SIG-M5 treated with dmso at 0.1 percent for 504 hours (cell line): Measurements from ENCODE around the gene ATP13A1.
A peak's percentile ranks its signal among the peaks of the same experiment; 100 is the strongest.
"Not testable (repeated sequence)": the region's sequence is repeated elsewhere in the genome, so short reads cannot be mapped to it uniquely, and the experiment has no call there.

Experiments used
- DNase-seq: peaks from one replicate; lab custom pipeline; 2025; ENCODE audit not compliant: unreplicated experiment; lab: John Stamatoyannopoulos, UW

Gene ATP13A1

GRCh38 chr19:19663256-19664120 lies at the start of gene ATP13A1:
TSS of gene ATP13A1 (minus strand) at chr19:19663676. CDS start at chr19:19663666, 10 bp downstream.
- peak; percentile 95 for DNase-seq

- DNase-seq = no peak
Measured at GRCh38 chr19:19711934-19712828, 48.7 kb upstream of the ATP13A1 start.

GRCh38 chr19:19711306-19711933 lies 47.9 kb upstream of the ATP13A1 start:
- no peak for DNase-seq

- no peak for DNase-seq
Measured at GRCh38 chr19:19710506-19710905, 47.0 kb upstream of the ATP13A1 start.

GRCh38 chr19:19704836-19705235 lies 41.4 kb upstream of the ATP13A1 start:
- DNase-seq = no peak

GRCh38 chr19:19700493-19700892 lies 37.0 kb upstream of the ATP13A1 start:
- not testable (repeated sequence) for DNase-seq

GRCh38 chr19:19697589-19697988 lies 34.1 kb upstream of the ATP13A1 start:
- DNase-seq = no peak

GRCh38 chr19:19696386-19696785 lies 32.9 kb upstream of the ATP13A1 start:
- no peak for DNase-seq

- no peak for DNase-seq
Measured at GRCh38 chr19:19691683-19692082, 28.2 kb upstream of the ATP13A1 start.

- DNase-seq = not testable (repeated sequence)
Measured at GRCh38 chr19:19689023-19689422, 25.5 kb upstream of the ATP13A1 start.

GRCh38 chr19:19687090-19687489 lies 23.6 kb upstream of the ATP13A1 start:
- DNase-seq = peak; percentile 37

GRCh38 chr19:19686580-19686979 lies 23.1 kb upstream of the ATP13A1 start:
- no peak for DNase-seq

- not testable (repeated sequence) for DNase-seq
Measured at GRCh38 chr19:19686119-19686518, 22.6 kb upstream of the ATP13A1 start.

GRCh38 chr19:19679176-19680073 lies 15.9 kb upstream of the ATP13A1 start:
- no peak for DNase-seq

- no peak for DNase-seq
Measured at GRCh38 chr19:19677579-19677978, 14.1 kb upstream of the ATP13A1 start.

- DNase-seq = no peak
Measured at GRCh38 chr19:19674315-19674714, 10.8 kb upstream of the ATP13A1 start.

GRCh38 chr19:19672816-19673215 lies 9.3 kb upstream of the ATP13A1 start:
- no peak for DNase-seq

GRCh38 chr19:19670070-19670551 lies 6.6 kb upstream of the ATP13A1 start:
- no peak for DNase-seq

GRCh38 chr19:19668230-19669012 lies 4.9 kb upstream of the ATP13A1 start, which contains the start of gene ZNF101:
TSS of gene ZNF101 (plus strand) at chr19:19668839. CDS start at chr19:19668964, 125 bp downstream.
- peak; percentile 93 for DNase-seq
